Measurements from ENCODE around the gene ITGB3. TPM values are rescaled to one million over a fixed set of nuclear protein-coding genes. Genes with fewer than 3 reads are reported as not detected.

The ITGB3 gene
- total and polyA plus RNA-seq, 2 of the 8 experiments (the other 6 are each of a cell fraction or from before 2014, with no cell fraction given) = 0.08 to 0.09 TPM

- TF ChIP-seq, protein P1, sequence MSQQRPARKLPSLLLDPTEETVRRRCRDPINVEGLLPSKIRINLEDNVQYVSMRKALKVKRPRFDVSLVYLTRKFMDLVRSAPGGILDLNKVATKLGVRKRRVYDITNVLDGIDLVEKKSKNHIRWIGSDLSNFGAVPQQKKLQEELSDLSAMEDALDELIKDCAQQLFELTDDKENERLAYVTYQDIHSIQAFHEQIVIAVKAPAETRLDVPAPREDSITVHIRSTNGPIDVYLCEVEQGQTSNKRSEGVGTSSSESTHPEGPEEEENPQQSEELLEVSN (IDR thresholded peaks at IDR 0.05) = no peak
- no peak for TF ChIP-seq SUZ12 (IDR thresholded peaks at IDR 0.05; ENCODE audit: low read length)
- no peak for TF ChIP-seq RFX5 (IDR thresholded peaks at IDR 0.05; ENCODE audit: borderline replicate concordance, low read depth, low read length)
- TF ChIP-seq KDM5A (IDR thresholded peaks at IDR 0.05; ENCODE audit: low read length) = no peak
These were observed 1.4 kb upstream of the ITGB3 start (continued) for GRCh38 chr17:47252209-47252608.
